H9 (cell line): ENCODE data around the gene SPESP1. TPM values are rescaled to one million over a fixed set of nuclear protein-coding genes. Genes with fewer than 3 reads are reported as not detected.

ENCODE experiments used
- DNase-seq: peaks from one replicate; pipeline ENCODE4 v3.0.0-alpha.2; 2017
- H2AFZ ChIP-seq: one replicate; pipeline ENCODE4 v1.6.1; 2013; ENCODE audit warnings: mild to moderate bottlenecking, low read length, control low read depth, moderate library complexity
- H2AK5ac ChIP-seq: 2 replicates; pipeline ENCODE4 v1.6.1; 2013; ENCODE audit warnings: low read length, control low read depth, mixed read lengths; ENCODE audit not compliant: insufficient read length
- H2BK120ac ChIP-seq: one replicate; pipeline ENCODE4 v1.6.1; 2013; ENCODE audit warnings: low read depth, mild to moderate bottlenecking, low read length, control low read depth, inconsistent platforms; ENCODE audit not compliant: poor library complexity, severe bottlenecking
- H2BK12ac ChIP-seq: 2 replicates; pipeline ENCODE4 v1.6.1; 2013; ENCODE audit warnings: low read length, control low read depth, mixed read lengths, low read depth; ENCODE audit not compliant: insufficient read length
- H2BK15ac ChIP-seq: 2 replicates; pipeline ENCODE4 v1.6.1; 2013; ENCODE audit warnings: low read depth, low read length, control low read depth
- H2BK20ac ChIP-seq: one replicate; pipeline ENCODE4 v1.6.1; 2013; ENCODE audit warnings: low read depth, mild to moderate bottlenecking, low read length, control low read depth, inconsistent platforms; ENCODE audit not compliant: poor library complexity, severe bottlenecking
- H2BK5ac ChIP-seq: 2 replicates; pipeline ENCODE4 v1.6.1; 2013; ENCODE audit warnings: low read length, control low read depth, mixed read lengths; ENCODE audit not compliant: insufficient read length
- H3K14ac ChIP-seq: 2 replicates; pipeline ENCODE4 v1.6.1; 2013; ENCODE audit warnings: low read length, control low read depth; ENCODE audit not compliant: insufficient read depth
- H3K18ac ChIP-seq: 2 replicates; pipeline ENCODE4 v1.6.1; 2013; ENCODE audit warnings: low read depth, mild to moderate bottlenecking, mixed read lengths, low read length, control low read depth; ENCODE audit not compliant: insufficient read length
- H3K23ac ChIP-seq: 2 replicates; pipeline ENCODE4 v1.6.1; 2013; ENCODE audit warnings: low read length, control low read depth, mixed read lengths, low read depth; ENCODE audit not compliant: insufficient read length
- H3K23me2 ChIP-seq: 2 replicates; pipeline ENCODE4 v1.6.1; 2013; ENCODE audit warnings: low read depth, mild to moderate bottlenecking, mixed read lengths, low read length, control low read depth; ENCODE audit not compliant: insufficient read length, poor library complexity, severe bottlenecking
- H3K27ac ChIP-seq: 2 replicates; pipeline ENCODE4 v1.5.1; 2013; ENCODE audit warnings: low read length, control low read depth, mixed read lengths, low read depth; ENCODE audit not compliant: insufficient read length
- H3K27me3 ChIP-seq: 2 replicates; pipeline ENCODE4 v1.6.1; 2013; ENCODE audit warnings: low read length, control low read depth, inconsistent platforms; ENCODE audit not compliant: insufficient read depth
- H3K4ac ChIP-seq: 2 replicates; pipeline ENCODE4 v1.6.1; 2013; ENCODE audit warnings: low read depth, mild to moderate bottlenecking, control low read depth, inconsistent platforms, low read length, moderate library complexity
- H3K4me1 ChIP-seq: 2 replicates; pipeline ENCODE4 v1.6.1; 2013; ENCODE audit warnings: low read length, control low read depth, inconsistent platforms; ENCODE audit not compliant: insufficient read depth
- H3K4me2 ChIP-seq: 2 replicates; pipeline ENCODE4 v1.6.1; 2013; ENCODE audit warnings: low read length, control low read depth, mixed read lengths; ENCODE audit not compliant: insufficient read length, insufficient read depth
- H3K56ac ChIP-seq: 2 replicates; pipeline ENCODE4 v1.6.1; 2013; ENCODE audit warnings: low read depth, mild to moderate bottlenecking, mixed read lengths, low read length, control low read depth; ENCODE audit not compliant: insufficient read length
- H3K79me1 ChIP-seq: 2 replicates; pipeline ENCODE4 v1.6.1; 2013; ENCODE audit warnings: low read depth, mild to moderate bottlenecking, moderate library complexity, low read length, control low read depth, inconsistent platforms; ENCODE audit not compliant: insufficient read depth, poor library complexity, severe bottlenecking
- H3K79me2 ChIP-seq: 2 replicates; pipeline ENCODE4 v1.6.1; 2013; ENCODE audit warnings: low read length, control low read depth, inconsistent platforms; ENCODE audit not compliant: insufficient read depth
- H3K9ac ChIP-seq: 2 replicates; pipeline ENCODE4 v1.6.1; 2013; ENCODE audit warnings: low read length, control low read depth, mixed read lengths; ENCODE audit not compliant: insufficient read length; ENCODE audit errors: extremely low read depth
- H3K9me3 ChIP-seq: one replicate; pipeline ENCODE4 v1.6.1; 2013; ENCODE audit warnings: low read depth, low read length, inconsistent platforms; ENCODE audit not compliant: control insufficient read depth
- H3T11ph ChIP-seq: one replicate; pipeline ENCODE4 v1.6.1; 2013; ENCODE audit warnings: mild to moderate bottlenecking, low read length, control low read depth, inconsistent platforms
- H4K20me1 ChIP-seq: one replicate; pipeline ENCODE4 v1.6.1; 2013; ENCODE audit not compliant: control insufficient read depth, insufficient read length, insufficient read depth
- H4K5ac ChIP-seq: 2 replicates; pipeline ENCODE4 v1.6.1; 2013; ENCODE audit warnings: low read depth, mild to moderate bottlenecking, mixed read lengths, low read length, control low read depth; ENCODE audit not compliant: insufficient read length
- H4K8ac ChIP-seq: replicated peaks from 2 replicates; pipeline ENCODE4 v1.6.1; 2013; ENCODE audit warnings: low read length, control low read depth, mixed read lengths, low read depth; ENCODE audit not compliant: insufficient read length
- H4K91ac ChIP-seq: 2 replicates; pipeline ENCODE4 v1.6.1; 2013; ENCODE audit warnings: low read depth, mild to moderate bottlenecking, moderate library complexity, mixed read lengths, low read length, control low read depth; ENCODE audit not compliant: insufficient read length
- H3K27ac Mint-ChIP-seq, 3 experiments: 2 replicates in 2 of 3; 3 replicates in 1 of 3; pipeline ENCODE4 v1.8.0; 2020 to 2021; ENCODE audit warnings: mixed read lengths in 3 of 3, mild to moderate bottlenecking in 1 of 3, moderate library complexity in 1 of 3
- H3K27me3 Mint-ChIP-seq: 2 replicates; pipeline ENCODE4 v1.8.0; 2021; ENCODE audit warnings: low read depth, mild to moderate bottlenecking, moderate library complexity, mixed read lengths
- H3K36me3 Mint-ChIP-seq, 3 experiments: 2 replicates in 2 of 3; 3 replicates in 1 of 3; pipeline ENCODE4 v1.8.0; 2020 to 2021; ENCODE audit warnings: low read depth in 3 of 3, mixed read lengths in 3 of 3; ENCODE audit not compliant: insufficient read depth in 1 of 3
- H3K4me1 Mint-ChIP-seq, 2 experiments: 2 replicates each; pipeline ENCODE4 v1.8.0; 2020; ENCODE audit warnings: mixed read lengths in 2 of 2
- H3K4me3 Mint-ChIP-seq, 2 experiments: 2 replicates in 1 of 2; 3 replicates in 1 of 2; pipeline ENCODE4 v1.8.0; 2020 to 2021; ENCODE audit warnings: mild to moderate bottlenecking in 2 of 2, mixed read lengths in 2 of 2, moderate library complexity in 1 of 2
- H3K9me3 Mint-ChIP-seq, 2 experiments: 2 replicates in 1 of 2; 3 replicates in 1 of 2; pipeline ENCODE4 v1.8.0; 2020; ENCODE audit warnings: mild to moderate bottlenecking in 2 of 2, mixed read lengths in 2 of 2, moderate library complexity in 1 of 2
- CTCF ChIP-seq: fragments of 200-600 bp; sonication (generic); conservative IDR thresholded peaks from 3 replicates; pipeline ENCODE4 v1.8.0; 2021; ENCODE audit warnings: antibody characterized with exemption, mild to moderate bottlenecking
- WGBS: extraction: QIAGEN DNeasy Blood & Tissue Kit; methylation state at CpG from one replicate; pipeline ENCODE4 v1.1.7; 2013; ENCODE audit warnings: missing lambda C conversion rate, low lambda C conversion rate, mixed read lengths; ENCODE audit not compliant: insufficient read length; ENCODE audit errors: extremely low coverage; 5-methylcytosine and 5-hydroxymethylcytosine counted together
- total RNA-seq: library from RNA; stranded (reverse); gene quantifications from 2 replicates; pipeline ENCODE4 v1.2.1, GENCODE V29; 2021

The SPESP1 gene
- total RNA-seq, 1 experiment from 2014 or later, result not detected

- peaks cover 38% of the 10 kb centered on the region in 2 experiments for H3K4me1 Mint-ChIP-seq
- H3K4me1 ChIP-seq, result peaks cover 5% of the 10 kb centered on the region; the same call in 1 of the 2 replicates
- no peak overlapping the region for H3K18ac ChIP-seq
- no peak overlapping the region; a peak in 1 of 7 replicates for H3K27ac Mint-ChIP-seq
- no peak overlapping the region for H4K91ac ChIP-seq
- TF ChIP-seq CTCF, result no peak
- H3K27ac ChIP-seq, result no peak overlapping the region
- H3K79me1 ChIP-seq, result no peaks in the 10 kb centered on the region
- no peak overlapping the region for H2BK12ac ChIP-seq
- no peak overlapping the region for H3K4me2 ChIP-seq
- no peaks in the 10 kb centered on the region for H4K20me1 ChIP-seq
- H3K23ac ChIP-seq, result no peak overlapping the region
- H3K36me3 Mint-ChIP-seq, result peaks cover 7 to 13% (median 8%) of the 10 kb centered on the region in 3 experiments
- no peak overlapping the region for H3K56ac ChIP-seq
- H4K5ac ChIP-seq, result no peak overlapping the region
- no peak overlapping the region for H4K8ac ChIP-seq
- no peaks in the 10 kb centered on the region for H3K79me2 ChIP-seq
- H3K14ac ChIP-seq, result no peak overlapping the region
- no peak overlapping the region for H3T11ph ChIP-seq
- no peak overlapping the region for H3K4me3 Mint-ChIP-seq
- no peak overlapping the region for H2BK120ac ChIP-seq
- H2AK5ac ChIP-seq, result no peak overlapping the region
- DNase-seq, result no peak
- H3K27me3 Mint-ChIP-seq, result peaks cover 23% of the 10 kb centered on the region
- H2AFZ ChIP-seq, result no peak overlapping the region
- no peaks in the 10 kb centered on the region for H3K9me3 ChIP-seq
- H2BK5ac ChIP-seq, result no peak overlapping the region
- H2BK20ac ChIP-seq, result no peak overlapping the region
- H3K4ac ChIP-seq, result no peak overlapping the region
- no CpG with 5 or more reads among the region's 6 CpGs for WGBS
- H3K23me2 ChIP-seq, result no peaks in the 10 kb centered on the region
- no peak overlapping the region for H2BK15ac ChIP-seq
- H3K9me3 Mint-ChIP-seq, result peaks cover 10 to 16% of the 10 kb centered on the region in 2 experiments
- H3K27me3 ChIP-seq, result no peaks in the 10 kb centered on the region
- no peak overlapping the region for H3K9ac ChIP-seq
Measured at GRCh38 chr15:68993276-68993675, 63.0 kb downstream of the SPESP1 start.
